Stimulated activated CD4-positive, alpha-beta T cell treated with anti-CD3 and anti-CD28 coated beads, Interleukin-1b, Interleukin-23, amount 100 ng/mL, for 4 hours (primary cell): Measurements from ENCODE around the gene NDUFB10.

Experiments used
- DNase-seq, 2 donors: peaks; one replicate each; pipeline ENCODE4 v3.0.0-alpha.2; 2020; ENCODE audit warnings: low read depth in 2 of 2

The NDUFB10 gene

DNA sequence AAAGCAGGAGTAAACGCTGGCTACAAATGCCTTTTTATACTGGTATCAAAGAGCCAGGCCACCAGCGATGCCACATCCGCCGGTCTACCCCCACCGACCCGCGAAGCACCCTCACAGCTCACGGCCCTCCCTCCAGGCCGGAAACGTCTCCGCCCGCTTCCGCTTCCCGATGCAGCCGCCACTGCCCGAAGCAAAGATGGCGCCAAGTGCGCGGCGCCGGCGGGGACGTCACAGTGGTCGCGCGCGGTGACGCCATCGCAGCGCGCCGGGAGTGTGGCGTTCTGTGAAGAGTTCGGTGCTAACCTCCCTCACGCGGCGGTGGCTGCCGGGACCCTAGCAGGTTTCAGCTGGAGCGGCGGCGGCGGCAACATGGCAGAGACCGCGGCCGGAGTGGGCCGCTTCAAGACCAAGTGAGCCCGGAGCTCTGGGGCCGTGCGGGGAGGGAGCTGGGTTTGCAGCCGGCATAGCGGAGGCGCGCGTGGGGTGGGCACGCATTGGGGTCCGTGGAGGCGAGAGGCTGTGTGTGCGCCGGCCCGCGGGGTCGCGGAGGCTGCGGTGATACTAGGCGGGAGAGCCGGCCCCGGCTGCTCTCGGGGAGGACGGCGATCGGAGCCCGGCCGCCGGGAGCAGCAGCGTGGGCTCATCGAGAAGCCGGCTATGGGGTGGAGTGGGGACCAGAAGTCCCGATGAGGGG, 12.6 kb downstream of the NDUFB10 start, which contains the start of gene TBL3:
TBL3 (plus strand) TSS at position 258 of the 694 bp plus-strand sequence; CDS start at position 370, 112 bp downstream.
- DNase-seq: peak; percentile 93 to 94

DNA sequence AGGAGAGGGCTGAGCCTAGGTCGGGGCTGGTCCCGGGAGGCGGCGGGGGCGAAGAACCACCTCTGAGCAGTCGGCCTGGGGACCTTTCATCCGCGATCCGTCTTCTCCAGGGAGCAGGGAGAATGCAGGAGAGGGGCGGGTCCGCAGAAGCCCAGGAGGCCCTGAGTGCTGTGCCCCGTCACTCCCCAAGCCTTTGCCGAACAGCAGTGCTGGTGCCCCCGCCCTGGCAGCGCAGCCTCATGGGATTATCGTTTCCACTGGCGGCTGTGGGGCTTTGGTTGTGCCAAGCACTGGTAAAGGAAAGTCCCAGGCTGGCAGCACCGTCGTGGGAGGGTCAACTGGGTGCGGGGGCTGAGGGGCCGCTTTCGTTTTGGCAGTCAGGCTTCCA, 13.1 kb downstream of the NDUFB10 start:
- DNase-seq: no peak

DNA sequence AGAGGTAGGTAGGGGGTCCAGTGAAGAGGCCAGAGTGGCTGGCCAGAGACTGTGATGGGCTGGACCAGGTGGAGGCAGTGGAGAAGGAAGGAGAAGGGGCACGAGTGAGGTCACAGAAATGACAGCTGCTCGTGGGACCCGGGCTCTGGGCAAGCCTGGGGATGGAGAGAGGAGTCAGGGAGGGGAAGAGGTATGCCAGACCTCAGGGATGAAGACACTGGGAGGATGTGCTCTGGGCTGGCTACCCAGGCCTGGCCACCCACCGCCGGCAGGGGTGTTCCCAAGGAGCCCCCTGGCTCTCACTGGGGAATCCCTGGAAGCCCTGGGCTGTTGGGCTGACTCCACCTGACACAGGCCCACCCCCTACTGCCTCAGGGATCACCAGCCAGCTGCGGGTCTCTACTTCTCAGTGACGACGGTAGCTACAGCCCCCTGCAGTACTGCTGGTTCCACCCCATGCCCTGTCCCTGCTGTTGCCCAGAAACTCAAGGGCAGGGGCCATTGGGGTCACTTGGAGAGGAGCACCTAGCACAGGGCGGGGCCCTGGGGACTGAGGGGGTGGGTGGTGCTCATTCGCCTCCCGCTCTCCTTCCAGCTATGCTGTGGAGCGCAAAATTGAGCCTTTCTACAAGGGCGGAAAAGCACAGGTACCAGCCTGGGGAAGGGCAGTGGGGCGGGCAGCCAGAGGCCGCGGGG, 14.3 kb downstream of the NDUFB10 start:
- DNase-seq: no peak

DNA sequence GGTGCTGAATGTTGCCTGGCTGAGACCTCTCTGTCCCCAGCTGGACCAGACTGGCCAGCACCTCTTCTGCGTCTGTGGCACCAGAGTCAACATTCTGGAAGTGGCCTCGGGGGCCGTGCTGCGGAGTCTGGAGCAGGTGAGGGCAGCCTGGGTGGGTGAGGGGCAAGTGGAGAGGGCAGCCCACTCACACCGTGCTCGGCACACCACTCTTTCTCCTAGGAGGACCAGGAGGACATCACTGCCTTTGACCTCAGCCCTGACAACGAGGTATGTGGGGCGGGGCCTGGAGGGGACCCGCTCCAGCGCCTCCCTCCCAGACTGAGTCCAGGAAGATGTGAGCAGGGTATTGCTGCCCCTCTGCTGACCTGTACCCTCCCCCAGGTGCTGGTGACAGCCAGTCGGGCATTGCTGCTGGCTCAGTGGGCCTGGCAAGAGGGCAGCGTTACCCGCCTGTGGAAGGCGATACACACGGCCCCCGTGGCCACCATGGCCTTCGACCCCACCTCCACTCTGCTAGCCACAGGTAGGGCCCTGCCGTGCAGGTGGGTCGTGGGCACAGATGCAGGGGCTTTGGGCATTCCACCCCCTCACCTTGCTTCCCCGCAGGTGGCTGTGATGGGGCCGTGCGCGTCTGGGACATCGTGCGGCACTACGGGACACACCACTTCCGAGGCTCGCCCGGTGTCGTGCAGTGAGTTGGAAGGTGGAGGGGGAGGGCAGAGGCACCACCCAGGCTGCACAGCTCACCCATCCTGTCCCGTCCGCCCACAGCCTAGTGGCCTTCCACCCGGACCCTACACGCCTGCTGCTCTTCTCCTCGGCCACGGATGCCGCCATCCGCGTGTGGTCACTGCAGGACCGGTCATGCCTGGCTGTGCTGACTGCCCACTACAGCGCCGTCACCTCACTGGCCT, 15.1 kb downstream of the NDUFB10 start:
- no peak for DNase-seq

DNA sequence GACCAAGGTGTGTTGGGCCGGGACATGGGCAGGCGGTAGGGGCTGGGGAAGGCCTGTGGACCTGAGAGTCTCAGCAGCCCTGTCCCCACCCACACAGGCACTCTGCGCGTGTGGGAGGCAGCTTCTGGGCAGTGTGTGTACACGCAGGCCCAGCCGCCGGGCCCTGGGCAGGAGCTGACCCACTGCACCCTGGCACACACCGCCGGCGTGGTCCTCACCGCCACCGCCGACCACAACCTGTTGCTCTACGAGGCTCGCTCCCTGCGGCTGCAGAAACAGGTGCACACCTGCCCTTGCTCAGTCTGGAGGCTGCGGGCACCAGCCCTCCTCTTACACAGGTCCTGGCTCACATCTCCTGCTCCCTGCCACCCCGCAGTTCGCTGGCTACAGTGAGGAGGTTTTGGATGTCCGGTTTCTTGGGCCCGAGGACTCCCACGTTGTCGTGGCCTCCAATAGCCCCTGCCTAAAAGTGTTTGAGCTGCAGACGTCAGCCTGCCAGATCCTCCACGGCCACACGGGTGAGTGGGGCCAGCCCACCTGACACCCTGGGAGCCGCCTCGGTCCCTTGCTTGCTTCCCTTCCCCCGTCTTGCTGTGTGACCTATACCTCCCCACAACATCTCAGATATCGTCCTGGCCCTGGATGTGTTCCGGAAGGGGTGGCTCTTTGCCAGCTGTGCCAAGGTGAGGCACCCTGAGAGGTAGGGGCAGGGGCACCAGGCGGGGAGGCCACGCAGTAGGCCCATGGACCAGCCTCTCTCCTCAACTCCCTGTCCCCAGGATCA, 16.3 kb downstream of the NDUFB10 start:
- no peak for DNase-seq

DNA sequence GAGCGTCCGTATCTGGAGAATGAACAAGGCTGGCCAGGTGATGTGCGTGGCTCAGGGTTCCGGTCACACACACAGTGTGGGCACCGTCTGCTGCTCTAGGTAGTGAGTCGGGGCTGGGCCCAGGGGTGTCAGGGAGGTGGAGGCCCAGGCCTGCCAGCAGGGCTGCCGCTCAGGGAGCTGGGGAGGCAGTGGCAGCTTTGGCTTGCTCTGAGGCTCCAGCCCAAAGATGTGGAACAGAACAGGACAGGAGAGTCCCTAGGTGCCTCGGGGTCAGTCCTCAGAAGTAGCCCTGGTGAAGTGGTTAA, 16.8 kb downstream of the NDUFB10 start:
- DNase-seq: no peak

DNA sequence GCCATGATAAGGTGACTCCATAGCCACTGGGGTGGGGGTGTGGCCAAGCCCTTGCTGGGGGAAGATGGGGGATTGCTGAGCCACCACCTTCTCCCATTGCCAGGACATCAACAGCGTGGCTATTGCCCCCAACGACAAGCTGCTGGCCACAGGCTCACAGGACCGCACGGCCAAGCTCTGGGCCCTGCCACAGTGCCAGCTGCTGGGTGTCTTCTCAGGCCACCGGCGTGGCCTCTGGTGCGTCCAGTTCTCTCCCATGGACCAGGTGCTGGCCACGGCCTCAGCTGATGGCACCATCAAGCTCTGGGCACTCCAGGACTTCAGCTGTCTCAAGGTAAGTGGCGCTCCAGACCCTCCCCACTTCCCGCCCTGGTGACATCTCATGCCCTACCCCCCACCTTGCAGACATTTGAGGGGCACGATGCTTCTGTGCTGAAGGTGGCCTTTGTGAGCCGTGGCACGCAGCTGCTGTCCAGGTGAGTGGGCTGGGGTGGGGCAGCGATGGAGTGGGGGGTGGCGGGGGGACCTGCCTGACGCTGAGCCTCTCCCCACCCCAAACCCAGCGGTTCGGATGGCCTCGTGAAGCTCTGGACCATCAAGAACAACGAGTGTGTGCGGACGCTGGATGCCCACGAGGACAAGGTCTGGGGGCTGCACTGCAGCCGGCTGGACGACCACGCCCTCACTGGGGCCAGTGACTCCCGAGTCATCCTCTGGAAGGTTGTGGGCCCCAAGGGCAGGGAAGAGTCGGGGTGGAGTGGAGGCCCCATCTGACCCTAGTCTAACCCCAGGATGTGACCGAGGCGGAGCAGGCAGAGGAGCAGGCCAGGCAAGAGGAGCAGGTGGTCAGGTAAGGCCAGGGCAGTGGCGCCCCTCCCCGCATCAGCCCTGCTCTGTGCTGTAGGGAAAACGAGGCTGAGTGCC, 17.9 kb downstream of the NDUFB10 start:
- DNase-seq: no peak

DNA sequence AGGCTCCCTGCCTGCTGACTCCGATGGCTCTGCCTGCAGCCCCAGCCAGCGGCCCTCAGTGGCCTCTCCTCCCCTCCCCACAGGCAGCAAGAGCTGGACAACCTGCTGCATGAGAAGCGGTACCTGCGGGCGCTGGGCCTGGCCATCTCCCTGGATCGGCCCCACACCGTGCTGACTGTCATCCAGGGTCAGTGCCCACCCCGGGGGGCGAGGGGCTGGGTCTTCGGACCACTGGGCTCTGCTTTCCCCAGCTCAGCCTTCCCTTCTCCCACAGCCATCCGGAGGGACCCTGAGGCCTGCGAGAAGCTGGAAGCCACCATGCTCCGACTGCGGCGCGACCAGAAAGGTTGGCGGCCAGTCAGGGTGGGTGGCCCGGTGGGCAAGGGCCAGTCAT, 18.5 kb downstream of the NDUFB10 start:
- no peak for DNase-seq

DNA sequence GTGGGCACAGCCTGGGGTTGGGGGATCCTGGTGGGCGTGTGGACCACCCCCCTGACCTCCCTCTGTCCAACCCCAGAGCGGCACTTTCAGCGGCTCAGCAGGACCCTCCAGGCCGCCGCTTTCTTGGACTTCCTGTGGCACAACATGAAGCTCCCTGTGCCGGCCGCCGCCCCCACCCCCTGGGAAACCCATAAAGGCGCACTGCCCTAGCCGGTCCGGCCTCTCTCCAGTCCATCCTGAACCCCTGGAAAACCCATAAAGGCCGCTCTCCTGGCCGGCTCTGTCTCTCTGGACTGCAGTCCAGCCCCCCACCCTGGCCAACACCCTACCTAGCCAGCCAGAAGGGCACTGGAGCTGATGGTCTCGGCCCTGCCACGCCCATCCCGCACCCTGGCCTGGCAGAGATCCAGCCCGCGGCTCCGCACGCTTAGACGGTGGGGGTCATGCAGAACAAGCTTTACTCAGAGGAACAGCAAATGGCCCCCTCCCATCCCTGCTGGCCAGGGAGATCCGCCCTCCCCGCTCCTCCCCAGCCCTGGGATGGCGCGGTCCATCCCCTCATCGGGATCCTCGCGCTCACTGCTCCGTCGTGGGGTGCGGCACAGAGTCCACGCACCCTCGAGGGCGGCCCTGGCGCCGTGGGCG, 19.3 kb downstream of the NDUFB10 start:
- no peak for DNase-seq

DNA sequence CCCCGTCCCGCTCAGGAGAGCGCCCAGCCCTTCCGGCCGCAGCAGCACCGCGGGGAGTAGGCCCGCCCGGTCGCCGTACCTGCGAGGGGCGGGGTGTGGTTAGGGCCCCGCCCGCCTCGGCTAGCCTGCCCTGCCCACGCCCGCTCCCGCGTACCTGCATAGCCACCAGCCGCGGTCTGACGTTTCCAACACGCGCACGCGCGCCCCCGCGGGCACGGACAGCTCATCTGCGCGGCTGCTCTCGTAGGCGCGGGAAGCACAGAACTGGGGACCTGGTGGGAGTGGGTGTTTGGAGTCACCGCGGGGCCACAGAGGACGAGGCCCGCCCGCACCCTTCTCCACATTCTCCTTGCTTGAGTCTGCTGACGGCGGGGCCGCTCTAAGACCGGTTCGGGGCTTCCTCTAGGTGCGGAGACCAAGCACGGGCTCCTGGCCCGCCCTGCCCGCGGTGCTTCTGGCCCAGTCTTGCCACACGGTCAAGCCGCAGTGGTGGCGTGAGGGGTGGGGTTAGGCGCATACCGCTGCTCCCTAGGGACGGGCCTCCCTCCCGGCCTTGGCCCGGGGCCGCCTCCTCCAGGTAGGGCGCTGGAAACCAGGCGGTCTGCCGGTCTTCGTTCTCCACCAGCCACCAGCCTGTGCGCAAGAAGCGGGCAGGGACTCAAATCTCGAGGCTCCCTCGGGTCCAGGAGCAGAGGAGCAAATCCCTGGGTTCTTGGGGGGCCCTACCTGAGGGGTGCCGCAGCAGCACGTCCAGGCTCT, 20.1 kb downstream of the NDUFB10 start:
- DNase-seq: peak in 1 of 2 donors; percentile 39

DNA sequence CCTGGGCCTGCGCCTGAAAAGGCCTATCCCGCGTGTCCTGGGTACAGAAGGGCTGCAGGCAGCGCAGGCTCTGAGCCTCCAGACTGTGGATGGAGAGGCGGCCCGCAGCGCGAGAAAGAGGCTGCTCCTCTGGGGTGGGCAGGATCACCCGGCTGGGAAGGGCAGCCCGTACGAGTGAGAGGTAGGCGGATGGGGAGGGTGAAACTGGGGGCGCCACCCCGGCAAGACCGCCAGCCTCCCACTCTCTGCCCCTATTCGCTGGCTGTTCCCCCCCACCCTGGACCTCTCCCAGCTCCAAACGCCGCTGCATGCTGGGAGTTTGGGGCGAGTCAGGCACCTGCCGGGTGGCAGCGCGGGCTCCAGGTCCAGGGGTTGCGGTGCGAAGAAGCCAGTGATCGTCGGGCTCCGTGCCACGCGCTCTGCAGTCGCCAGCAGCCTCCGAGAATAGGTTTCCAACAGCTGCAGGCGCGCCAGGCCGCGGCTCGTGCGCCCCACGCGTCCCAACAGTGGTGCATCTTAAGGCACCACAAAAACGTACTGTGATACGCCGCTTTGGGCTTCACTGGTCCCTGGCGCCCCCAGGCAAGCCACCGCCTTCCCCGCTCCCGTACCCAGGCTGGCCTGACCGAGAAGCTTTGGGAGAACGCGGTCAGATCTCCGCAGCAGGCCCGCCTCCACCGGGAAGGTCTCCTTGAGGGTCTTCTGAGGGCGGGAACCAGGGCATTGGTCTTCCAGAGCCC, 20.9 kb downstream of the NDUFB10 start:
- no peak for DNase-seq

DNA sequence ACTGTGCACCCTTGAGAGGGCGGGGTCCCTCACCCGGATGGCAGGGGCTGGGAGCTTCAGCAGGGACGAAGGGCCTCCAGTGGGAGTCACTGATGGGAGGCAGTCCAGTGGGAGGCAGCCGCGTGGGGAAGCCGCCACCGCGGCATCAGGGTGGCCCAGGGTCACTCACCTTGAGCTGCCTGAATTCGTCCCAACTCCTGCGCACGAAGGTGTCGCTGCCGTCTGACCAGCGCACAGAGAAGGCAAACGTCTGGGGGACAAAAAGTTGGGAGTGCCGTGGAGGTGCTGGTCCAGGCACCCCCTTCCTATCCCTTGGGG, 21.4 kb downstream of the NDUFB10 start:
- DNase-seq: no peak

DNA sequence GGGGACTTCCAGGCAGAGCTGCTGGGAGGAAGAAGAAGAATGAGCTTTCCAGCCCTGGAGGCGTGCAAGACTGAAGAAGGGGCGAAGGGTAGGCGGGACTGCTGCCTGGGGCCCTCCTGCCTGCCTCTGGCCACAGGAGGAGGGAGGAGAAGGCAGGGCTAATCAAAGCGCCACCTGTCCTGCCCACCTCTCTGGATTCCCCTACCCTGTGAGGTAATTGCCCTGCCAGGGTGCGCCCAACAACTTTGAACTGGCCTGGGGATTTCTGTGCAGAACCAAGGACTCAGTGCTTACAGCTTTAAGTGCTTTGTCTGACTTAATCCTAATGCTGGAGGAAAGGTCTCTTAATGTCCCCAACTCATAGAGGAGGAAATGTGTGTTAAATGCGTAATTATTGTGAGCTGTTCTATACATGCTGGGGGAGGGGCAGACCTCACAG, 22.1 kb downstream of the NDUFB10 start, which contains the start of gene NOXO1:
NOXO1 (minus strand) TSS at position 72 of the 439 bp plus-strand sequence. CDS start 290 bp downstream, outside the sequence.
- no peak for DNase-seq

DNA sequence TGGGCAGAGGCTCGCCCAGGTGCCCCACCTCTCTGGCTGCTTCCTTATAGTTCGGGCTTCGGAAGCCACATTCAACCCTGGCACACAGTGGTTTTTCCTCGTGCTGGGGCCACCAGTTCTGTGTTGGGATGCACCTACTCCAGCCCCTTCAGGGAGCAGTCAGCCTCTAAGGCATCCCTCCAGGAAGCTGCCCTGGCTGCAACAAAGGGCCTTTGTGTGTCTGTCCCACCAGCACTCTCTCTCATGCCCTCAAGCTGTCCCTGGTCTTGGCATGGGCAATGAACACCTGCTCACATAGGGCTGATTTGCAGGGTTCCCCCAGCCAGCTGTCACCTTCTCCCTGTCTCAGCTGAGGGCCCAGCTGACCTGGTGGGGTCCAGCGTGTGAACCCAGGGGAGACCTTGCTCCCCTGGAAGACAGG, 22.7 kb downstream of the NDUFB10 start:
- no peak for DNase-seq

DNA sequence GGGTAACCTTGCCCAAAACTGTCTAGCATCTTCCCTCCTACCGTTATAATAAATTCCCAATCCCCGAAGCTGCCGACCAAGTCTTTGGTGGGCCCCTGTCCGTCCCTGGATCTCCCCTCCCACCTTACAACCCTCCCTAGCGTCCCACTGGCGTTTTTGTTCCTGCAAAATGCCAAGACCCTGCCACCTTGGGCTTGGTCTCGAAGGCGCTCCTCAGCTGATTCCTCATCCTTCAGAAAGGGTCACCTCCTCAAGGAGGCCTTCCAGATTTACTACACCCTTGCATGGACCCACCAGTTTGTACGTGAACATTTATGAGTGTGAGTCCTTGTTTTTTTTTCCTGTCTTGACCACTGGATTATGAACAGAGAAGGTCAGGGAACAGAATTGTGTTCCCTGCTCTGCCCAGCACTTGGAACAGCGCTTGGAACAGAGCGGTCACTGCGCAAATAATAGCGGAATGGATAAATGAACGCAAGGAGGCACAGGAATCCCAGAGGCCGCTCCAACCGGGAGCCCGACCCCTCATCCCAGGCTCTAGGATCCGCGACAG, 23.7 kb downstream of the NDUFB10 start:
- DNase-seq: no peak

DNA sequence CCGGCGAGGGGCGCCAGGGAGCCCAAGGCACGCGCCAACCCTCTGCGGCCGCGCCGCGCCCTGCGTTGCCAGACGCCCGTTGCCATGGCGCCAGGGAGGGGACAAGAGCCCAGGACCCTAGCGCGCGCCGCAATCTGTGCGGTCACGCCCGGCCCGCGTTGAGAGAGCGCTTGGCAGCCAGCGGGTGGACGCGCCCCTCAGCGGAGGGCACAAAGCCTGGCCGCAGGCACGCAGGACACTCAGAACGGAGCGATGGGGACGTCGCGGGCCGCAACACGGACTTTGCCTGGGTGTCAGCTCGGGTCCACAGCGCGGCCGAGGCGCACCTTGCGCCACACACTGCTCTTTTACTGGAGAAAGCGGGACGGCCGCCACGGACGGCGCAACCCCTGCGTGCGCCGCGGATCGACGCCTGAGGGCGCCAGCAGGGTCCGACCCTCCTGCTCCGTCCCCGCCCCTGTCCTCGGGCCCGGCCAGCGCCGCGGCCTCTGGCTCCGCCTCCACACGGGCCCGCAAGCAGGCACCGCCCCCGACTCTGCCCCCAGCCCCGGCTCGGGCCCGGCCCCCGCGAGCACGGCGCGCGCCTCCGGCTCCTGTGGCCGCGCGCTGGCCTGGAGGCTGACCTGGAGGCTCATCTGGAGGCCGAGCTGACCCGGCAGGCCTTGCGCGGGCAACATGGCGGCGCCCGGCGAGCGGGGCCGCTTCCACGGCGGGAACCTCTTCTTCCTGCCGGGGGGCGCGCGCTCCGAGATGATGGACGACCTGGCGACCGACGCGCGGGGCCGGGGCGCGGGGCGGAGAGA, 24.4 kb downstream of the NDUFB10 start, which contains the start of gene GFER:
GFER (plus strand) TSS at position 650 of the 803 bp plus-strand sequence; CDS start at position 676, 26 bp downstream.
- peak in 1 of 2 donors; percentile 65 for DNase-seq
